Parathyroid adenoma (tissue), 2 donors: ENCODE measurements around the gene GRHPR.

Source experiments
- H2AFZ ChIP-seq: fragments of 300-600 bp; sonication (generic); one replicate; pipeline ENCODE4 v1.7.0; 2017; ENCODE audit warnings: antibody characterized with exemption, mild to moderate bottlenecking
- H3K27ac ChIP-seq: fragments of 300-600 bp; sonication (generic); one replicate; pipeline ENCODE4 v1.7.0; 2017
- H3K27me3 ChIP-seq: fragments of 300-600 bp; sonication (generic); one replicate; pipeline ENCODE4 v1.7.0; 2017; ENCODE audit warnings: low read length; ENCODE audit not compliant: control insufficient read depth, insufficient read depth
- H3K36me3 ChIP-seq: fragments of 300-600 bp; sonication (generic); one replicate; pipeline ENCODE4 v1.7.0; 2017; ENCODE audit warnings: low read length; ENCODE audit not compliant: control insufficient read depth, insufficient read depth
- H3K4me1 ChIP-seq: fragments of 300-600 bp; sonication (generic); one replicate; pipeline ENCODE4 v1.7.0; 2017; ENCODE audit warnings: control low read depth
- H3K4me2 ChIP-seq: fragments of 300-600 bp; sonication (generic); one replicate; pipeline ENCODE4 v1.7.0; 2017; ENCODE audit warnings: low read length
- H3K4me3 ChIP-seq: fragments of 300-600 bp; sonication (generic); one replicate; pipeline ENCODE4 v1.7.0; 2017; ENCODE audit warnings: low read depth, low read length
- H3K79me2 ChIP-seq: fragments of 300-600 bp; sonication (generic); one replicate; pipeline ENCODE4 v1.7.0; 2017; ENCODE audit warnings: control low read depth
- H3K9ac ChIP-seq: fragments of 300-600 bp; sonication (generic); one replicate; pipeline ENCODE4 v1.7.0; 2017; ENCODE audit warnings: mild to moderate bottlenecking
- H3K9me3 ChIP-seq: fragments of 300-600 bp; sonication (generic); one replicate; pipeline ENCODE4 v1.7.0; 2017; ENCODE audit warnings: low read length; ENCODE audit not compliant: control insufficient read depth
- CTCF ChIP-seq: fragments of 300-600 bp; sonication (generic); IDR thresholded peaks from one replicate; pipeline ENCODE4 v1.7.0; 2017; ENCODE audit warnings: antibody characterized with exemption, mild to moderate bottlenecking
- donor health status: primary hyperparathyroidism.

The GRHPR gene

GRCh38 chr9:37485389-37486255, 63.1 kb downstream of the GRHPR start, which contains the start of gene POLR1E:
POLR1E (plus strand) TSS chr9:37485948; CDS start chr9:37486048, 100 bp downstream.
- H3K27ac ChIP-seq = peak within 1 kb of the TSS; percentile 13
- H3K79me2 ChIP-seq = no peaks in the 10 kb centered on the region
- H3K9me3 ChIP-seq = no peaks in the 10 kb centered on the region
- TF ChIP-seq CTCF = no peak
- no peaks in the 10 kb centered on the region for H3K36me3 ChIP-seq
- peak within 1 kb of the TSS; percentile 81 for H3K4me2 ChIP-seq
- H3K27me3 ChIP-seq = no peaks in the 10 kb centered on the region
- H3K4me3 ChIP-seq = peak within 1 kb of the TSS; percentile 74
- H3K9ac ChIP-seq = no peak within 1 kb of the TSS
- H2AFZ ChIP-seq = peak within 1 kb of the TSS; percentile 85
- peaks cover 6% of the 10 kb centered on the region for H3K4me1 ChIP-seq

- peak overlapping the region; percentile 81 for H3K4me2 ChIP-seq
- no peaks in the 10 kb centered on the region for H3K9me3 ChIP-seq
- peak overlapping the region; percentile 85 for H2AFZ ChIP-seq
- H3K9ac ChIP-seq = no peak overlapping the region
- no peak for TF ChIP-seq CTCF
- H3K27ac ChIP-seq = peak overlapping the region; percentile 13
- peaks cover 6% of the 10 kb centered on the region for H3K4me1 ChIP-seq
- H3K79me2 ChIP-seq = no peaks in the 10 kb centered on the region
- H3K4me3 ChIP-seq = peak overlapping the region; percentile 74
- H3K36me3 ChIP-seq = no peaks in the 10 kb centered on the region
- no peaks in the 10 kb centered on the region for H3K27me3 ChIP-seq
Observed at GRCh38 chr9:37486256-37486615, 63.7 kb downstream of the GRHPR start.
